ENCODE results near the gene MRPL2.

Gene MRPL2

DNA sequence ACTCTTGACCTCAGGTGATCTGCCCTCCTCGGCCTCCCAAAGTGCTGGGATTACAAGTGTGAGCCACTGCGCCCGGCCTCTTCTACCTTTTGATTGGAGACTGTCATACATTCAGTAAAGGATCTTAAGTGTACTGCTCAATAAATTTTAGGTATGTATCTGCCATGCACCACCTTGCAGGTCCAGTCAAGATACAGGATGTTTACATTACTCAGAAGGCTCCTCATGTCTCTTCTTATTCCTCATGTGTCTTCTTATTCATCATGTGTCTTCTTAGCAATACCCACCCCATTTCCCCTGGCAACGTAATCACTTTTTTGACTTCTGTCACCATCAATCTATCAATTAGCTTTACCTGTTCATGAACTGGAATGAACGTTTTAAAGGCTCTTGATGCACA, 53.4 kb downstream of the MRPL2 start:
- H3K27ac ChIP-seq, result no peak overlapping the region
- TF ChIP-seq, protein P1, sequence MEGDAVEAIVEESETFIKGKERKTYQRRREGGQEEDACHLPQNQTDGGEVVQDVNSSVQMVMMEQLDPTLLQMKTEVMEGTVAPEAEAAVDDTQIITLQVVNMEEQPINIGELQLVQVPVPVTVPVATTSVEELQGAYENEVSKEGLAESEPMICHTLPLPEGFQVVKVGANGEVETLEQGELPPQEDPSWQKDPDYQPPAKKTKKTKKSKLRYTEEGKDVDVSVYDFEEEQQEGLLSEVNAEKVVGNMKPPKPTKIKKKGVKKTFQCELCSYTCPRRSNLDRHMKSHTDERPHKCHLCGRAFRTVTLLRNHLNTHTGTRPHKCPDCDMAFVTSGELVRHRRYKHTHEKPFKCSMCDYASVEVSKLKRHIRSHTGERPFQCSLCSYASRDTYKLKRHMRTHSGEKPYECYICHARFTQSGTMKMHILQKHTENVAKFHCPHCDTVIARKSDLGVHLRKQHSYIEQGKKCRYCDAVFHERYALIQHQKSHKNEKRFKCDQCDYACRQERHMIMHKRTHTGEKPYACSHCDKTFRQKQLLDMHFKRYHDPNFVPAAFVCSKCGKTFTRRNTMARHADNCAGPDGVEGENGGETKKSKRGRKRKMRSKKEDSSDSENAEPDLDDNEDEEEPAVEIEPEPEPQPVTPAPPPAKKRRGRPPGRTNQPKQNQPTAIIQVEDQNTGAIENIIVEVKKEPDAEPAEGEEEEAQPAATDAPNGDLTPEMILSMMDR (conservative IDR thresholded peaks at IDR 0.05), result no peak
- no peak for TF ChIP-seq ZFX (IDR thresholded peaks at IDR 0.05)
